Nephron progenitor cell (in vitro differentiated cells): ENCODE results near the gene PAX2.

Experiments used
- DNase-seq: peaks from one replicate; pipeline ENCODE4 v3.0.0; 2021
- H3K27ac Mint-ChIP-seq: 2 replicates; pipeline ENCODE4 v1.8.0; 2021; ENCODE audit warnings: mild to moderate bottlenecking, moderate library complexity, mixed read lengths
- H3K27me3 Mint-ChIP-seq: 2 replicates; pipeline ENCODE4 v1.8.0; 2021; ENCODE audit warnings: mild to moderate bottlenecking, low read depth, mixed read lengths; ENCODE audit not compliant: poor library complexity
- H3K36me3 Mint-ChIP-seq: 2 replicates; pipeline ENCODE4 v1.8.0; 2021; ENCODE audit warnings: low read depth, mixed read lengths
- H3K4me1 Mint-ChIP-seq: 2 replicates; pipeline ENCODE4 v1.8.0; 2021; ENCODE audit warnings: mixed read lengths
- H3K4me3 Mint-ChIP-seq: 2 replicates; pipeline ENCODE4 v1.8.0; 2021; ENCODE audit warnings: mild to moderate bottlenecking, moderate library complexity, mixed read lengths
- H3K9me3 Mint-ChIP-seq: 2 replicates; pipeline ENCODE4 v1.8.0; 2021; ENCODE audit warnings: mild to moderate bottlenecking, moderate library complexity, mixed read lengths
- CTCF ChIP-seq: fragments of 200-600 bp; sonication (generic); IDR thresholded peaks from 2 replicates; pipeline ENCODE4 v1.5.0; 2021; ENCODE audit warnings: antibody characterized with exemption

PAX2 gene

GRCh38 chr10:100718197-100718742 lies 27.1 kb upstream of the PAX2 start:
- no peak for TF ChIP-seq CTCF
- no peaks in the 10 kb centered on the region for H3K36me3 Mint-ChIP-seq

GRCh38 chr10:100723180-100723579 lies 22.2 kb upstream of the PAX2 start:
- Mint-ChIP-seq H3K36me3 (no peaks in the 10 kb centered on the region), H3K27me3 (peaks cover 24% of the 10 kb centered on the region), H3K9me3 (no peaks in the 10 kb centered on the region), H3K4me1 (peaks cover 49% of the 10 kb centered on the region), H3K27ac (no peak overlapping the region), H3K4me3 (peak overlapping the region; percentile 78)
- no peak for TF ChIP-seq CTCF
- no peak for DNase-seq

More at GRCh38 chr10:100718197-100718742, 27.1 kb upstream of the PAX2 start:
- Mint-ChIP-seq H3K4me1 (peaks cover 31% of the 10 kb centered on the region), H3K9me3 (no peaks in the 10 kb centered on the region), H3K4me3 (no peak overlapping the region), H3K27me3 (peaks cover 40% of the 10 kb centered on the region), H3K27ac (no peak overlapping the region)
- DNase-seq: no peak

- H3K4me3 Mint-ChIP-seq: peak overlapping the region; percentile 78
- H3K36me3 Mint-ChIP-seq: no peaks in the 10 kb centered on the region
- peak; percentile 81 for DNase-seq
- H3K9me3 Mint-ChIP-seq: no peaks in the 10 kb centered on the region
- peaks cover 26% of the 10 kb centered on the region for H3K27me3 Mint-ChIP-seq
- no peak overlapping the region for H3K27ac Mint-ChIP-seq
- peaks cover 52% of the 10 kb centered on the region for H3K4me1 Mint-ChIP-seq
- no peak for TF ChIP-seq CTCF
These were observed 21.4 kb upstream of the PAX2 start for GRCh38 chr10:100723770-100724530.

GRCh38 chr10:100724531-100725027 lies 20.8 kb upstream of the PAX2 start:
- Mint-ChIP-seq H3K4me1 (peaks cover 54% of the 10 kb centered on the region), H3K27ac (no peak overlapping the region), H3K4me3 (peak overlapping the region; percentile 71), H3K27me3 (peaks cover 31% of the 10 kb centered on the region), H3K36me3 (no peaks in the 10 kb centered on the region), H3K9me3 (no peaks in the 10 kb centered on the region)
- no peak for DNase-seq
- no peak for TF ChIP-seq CTCF

- no peak for TF ChIP-seq CTCF
- Mint-ChIP-seq H3K27me3 (peaks cover 32% of the 10 kb centered on the region), H3K4me3 (peak overlapping the region; percentile 71), H3K9me3 (no peaks in the 10 kb centered on the region), H3K27ac (no peak overlapping the region), H3K36me3 (no peaks in the 10 kb centered on the region), H3K4me1 (peaks cover 56% of the 10 kb centered on the region)
- no peak for DNase-seq
These were observed 20.3 kb upstream of the PAX2 start for GRCh38 chr10:100725071-100725471.
